HEK293 (cell line): Measurements from ENCODE around the gene MIS12.

Experiments
- CTCF ChIA-PET: fragments of 350-600 bp; formaldehyde crosslinking; extraction: SDS; loops from one replicate; lab custom pipeline; 2021; ENCODE audit warnings: antibody characterized with exemption; lab: Yijun Ruan, JAX
- POLR2A ChIA-PET: fragments of 300-600 bp; formaldehyde crosslinking; extraction: SDS; loops from one replicate; lab custom pipeline; 2020; ENCODE audit warnings: antibody characterized with exemption, inconsistent platforms; lab: Yijun Ruan, JAX
- H3K27ac ChIP-seq: fragments of 200-500 bp; sonication (Bioruptor generic); 2 replicates; pipeline ENCODE4 v1.5.1; 2014; ENCODE audit warnings: low read depth, low read length, control low read depth, inconsistent platforms; ENCODE audit errors: extremely low read depth
- H3K36me3 ChIP-seq, 2 experiments: fragments of 200-500 bp in 1 of 2; sonication (Bioruptor generic) in 1 of 2; 1 replicate in 1 of 2; 2 replicates in 1 of 2; pipeline ENCODE4 v1.5.1; 2014 to 2017; ENCODE audit warnings: inconsistent platforms in 2 of 2, low read length in 2 of 2; ENCODE audit not compliant: control insufficient read depth in 2 of 2, insufficient read depth in 1 of 2
- H3K4me1 ChIP-seq: fragments of 200-500 bp; sonication (Bioruptor generic); 2 replicates; pipeline ENCODE4 v1.5.1; 2014; ENCODE audit warnings: mild to moderate bottlenecking, low read length, inconsistent platforms; ENCODE audit not compliant: control insufficient read depth, insufficient read depth
- H3K4me3 ChIP-seq: 2 replicates; pipeline ENCODE4 v1.5.1; 2011; ENCODE audit warnings: low read depth, mild to moderate bottlenecking, control low read depth, low read length, moderate library complexity
- H3K9me3 ChIP-seq: fragments of 200-500 bp; sonication (Bioruptor generic); 2 replicates; pipeline ENCODE4 v1.5.1; 2014; ENCODE audit warnings: low read depth, low read length, inconsistent platforms; ENCODE audit not compliant: control insufficient read depth, insufficient read depth
- EGR2 ChIP-seq: fragments of 450-650 bp; formaldehyde crosslinking; IDR thresholded peaks from 2 replicates; pipeline ENCODE4 v1.5.1; 2016; ENCODE audit warnings: low read depth, missing biosample characterization, missing genetic modification characterization
- GLIS2 ChIP-seq: fragments of 450-650 bp; formaldehyde crosslinking; IDR thresholded peaks from 2 replicates; pipeline ENCODE4 v1.5.1; 2016; ENCODE audit warnings: missing biosample characterization, missing genetic modification characterization
- IKZF3 ChIP-seq: fragments of 450-650 bp; IDR thresholded peaks from 2 replicates; pipeline ENCODE4 v1.5.0; 2018; ENCODE audit warnings: missing biosample characterization, mild to moderate bottlenecking, missing genetic modification characterization, moderate library complexity
- MEIS1 ChIP-seq: sonication (generic); formaldehyde crosslinking; IDR thresholded peaks from 2 replicates; pipeline ENCODE4 v1.8.1; 2022; ENCODE audit warnings: missing genetic modification reagents, mild to moderate bottlenecking, borderline replicate concordance
- SP2 ChIP-seq: fragments of 450-650 bp; formaldehyde crosslinking; IDR thresholded peaks from 2 replicates; pipeline ENCODE4 v1.5.1; 2016; ENCODE audit warnings: missing biosample characterization, missing genetic modification characterization
- TRIM28 ChIP-seq: IDR thresholded peaks from 2 replicates; pipeline ENCODE4 v1.6.1; 2011; ENCODE audit warnings: low read length, control low read depth, borderline replicate concordance
- ZBTB11 ChIP-seq: fragments of 450-650 bp; formaldehyde crosslinking; conservative IDR thresholded peaks from 2 replicates; pipeline ENCODE4 v1.5.1; 2016; ENCODE audit warnings: low read depth, missing biosample characterization, missing genetic modification characterization
- ZBTB20 ChIP-seq: fragments of 450-650 bp; formaldehyde crosslinking; IDR thresholded peaks from 2 replicates; pipeline ENCODE4 v1.5.1; 2016; ENCODE audit warnings: missing biosample characterization, missing genetic modification characterization
- ZNF184 ChIP-seq: fragments of 450-650 bp; IDR thresholded peaks from 2 replicates; pipeline ENCODE4 v1.5.1; 2018; ENCODE audit warnings: missing biosample characterization, mild to moderate bottlenecking, missing genetic modification characterization
- ZNF292 ChIP-seq: fragments of 450-650 bp; formaldehyde crosslinking; IDR thresholded peaks from 2 replicates; pipeline ENCODE4 v1.5.1; 2016; ENCODE audit warnings: low read depth, missing biosample characterization, missing genetic modification characterization, borderline replicate concordance
- ZNF335 ChIP-seq: fragments of 450-650 bp; formaldehyde crosslinking; conservative IDR thresholded peaks from 2 replicates; pipeline ENCODE4 v1.5.1; 2016; ENCODE audit warnings: missing biosample characterization, missing genetic modification characterization
- ZNF341 ChIP-seq: fragments of 450-650 bp; formaldehyde crosslinking; IDR thresholded peaks from 2 replicates; pipeline ENCODE4; 2016; ENCODE audit warnings: low read depth, missing biosample characterization, missing genetic modification characterization
- ZNF600 ChIP-seq: fragments of 450-650 bp; formaldehyde crosslinking; IDR thresholded peaks from 2 replicates; pipeline ENCODE4 v1.5.1; 2016; ENCODE audit warnings: missing biosample characterization, missing genetic modification characterization
- ZNF76 ChIP-seq: fragments of 450-650 bp; formaldehyde crosslinking; IDR thresholded peaks from 2 replicates; pipeline ENCODE4; 2016; ENCODE audit warnings: low read depth, missing biosample characterization, missing genetic modification characterization, borderline replicate concordance
- TF ChIP-seq, protein P1 (sequence below): fragments of 450-650 bp; formaldehyde crosslinking; IDR thresholded peaks from 2 replicates; pipeline ENCODE4 v1.5.1; 2016; ENCODE audit warnings: missing biosample characterization, missing genetic modification characterization

The MIS12 gene

DNA sequence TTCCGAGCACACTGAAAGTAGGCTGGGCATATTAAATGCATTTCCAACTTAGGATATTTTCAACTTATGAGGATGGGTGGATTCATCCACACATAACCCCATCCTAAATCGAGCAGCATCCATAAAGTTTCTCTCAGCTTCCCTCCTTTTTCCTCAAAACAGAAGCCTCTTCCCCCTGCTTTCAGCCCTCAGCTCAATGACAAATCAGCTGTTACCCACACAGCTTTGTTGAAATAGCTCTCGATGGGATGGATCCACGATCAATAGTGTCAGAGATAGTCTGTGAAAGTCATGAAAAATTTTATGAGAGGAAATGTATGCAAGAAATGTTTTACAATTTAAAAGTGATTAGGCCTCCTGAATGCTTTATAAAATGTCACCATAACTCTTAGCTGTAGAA lies 20.1 kb upstream of the MIS12 start:
- ChIA-PET CTCF (interaction anchor here (1.5 kb wide), 1 partner anchor 27 kb away, joined by 8 read pairs; the partner anchor contains the start of gene C1QBP), POLR2A (interaction anchor here (0.9 kb wide), 1 partner anchor 20 kb away, joined by 3 read pairs; the partner anchor contains the start of genes DERL2 and MIS12)
- TF ChIP-seq ZNF184 (tag by site-specific recombination), result no peak
- no peak for TF ChIP-seq ZNF292 (tag by site-specific recombination)
- TF ChIP-seq TRIM28, result no peak
- no peak for TF ChIP-seq MEIS1 (CRISPR knock-in tag)
- Histone ChIP-seq H3K4me3 (no peak overlapping the region), H3K4me1 (peaks cover 18% of the 10 kb centered on the region), H3K36me3 (peaks cover 25 to 27% of the 10 kb centered on the region in 2 experiments), H3K27ac (no peak overlapping the region), H3K9me3 (no peaks in the 10 kb centered on the region)

GRCh38 chr17:5467416-5467815 lies 18.9 kb upstream of the MIS12 start:
- TF ChIP-seq EGR2 (tag by site-specific recombination) (no peak), ZBTB20 (peak; percentile 82), ZNF335 (tag by site-specific recombination) (peak; percentile 47; the same call in 1 of the 2 replicates), ZNF341 (peak; percentile 8; the same call in 1 of the 2 replicates), ZBTB11 (0 out of 2 replicates have a peak, but pooled peaks have one; percentile 20), SP2 (tag by site-specific recombination) (no peak), ZNF76 (tag by site-specific recombination) (peak; percentile 33; the same call in 1 of the 2 replicates), GLIS2 (tag by site-specific recombination) (no peak), IKZF3 (tag by site-specific recombination) (peak; percentile 75; the same call in 1 of the 2 replicates), ZNF600 (tag by site-specific recombination) (peak; percentile 78)
- TF ChIP-seq, protein P1, sequence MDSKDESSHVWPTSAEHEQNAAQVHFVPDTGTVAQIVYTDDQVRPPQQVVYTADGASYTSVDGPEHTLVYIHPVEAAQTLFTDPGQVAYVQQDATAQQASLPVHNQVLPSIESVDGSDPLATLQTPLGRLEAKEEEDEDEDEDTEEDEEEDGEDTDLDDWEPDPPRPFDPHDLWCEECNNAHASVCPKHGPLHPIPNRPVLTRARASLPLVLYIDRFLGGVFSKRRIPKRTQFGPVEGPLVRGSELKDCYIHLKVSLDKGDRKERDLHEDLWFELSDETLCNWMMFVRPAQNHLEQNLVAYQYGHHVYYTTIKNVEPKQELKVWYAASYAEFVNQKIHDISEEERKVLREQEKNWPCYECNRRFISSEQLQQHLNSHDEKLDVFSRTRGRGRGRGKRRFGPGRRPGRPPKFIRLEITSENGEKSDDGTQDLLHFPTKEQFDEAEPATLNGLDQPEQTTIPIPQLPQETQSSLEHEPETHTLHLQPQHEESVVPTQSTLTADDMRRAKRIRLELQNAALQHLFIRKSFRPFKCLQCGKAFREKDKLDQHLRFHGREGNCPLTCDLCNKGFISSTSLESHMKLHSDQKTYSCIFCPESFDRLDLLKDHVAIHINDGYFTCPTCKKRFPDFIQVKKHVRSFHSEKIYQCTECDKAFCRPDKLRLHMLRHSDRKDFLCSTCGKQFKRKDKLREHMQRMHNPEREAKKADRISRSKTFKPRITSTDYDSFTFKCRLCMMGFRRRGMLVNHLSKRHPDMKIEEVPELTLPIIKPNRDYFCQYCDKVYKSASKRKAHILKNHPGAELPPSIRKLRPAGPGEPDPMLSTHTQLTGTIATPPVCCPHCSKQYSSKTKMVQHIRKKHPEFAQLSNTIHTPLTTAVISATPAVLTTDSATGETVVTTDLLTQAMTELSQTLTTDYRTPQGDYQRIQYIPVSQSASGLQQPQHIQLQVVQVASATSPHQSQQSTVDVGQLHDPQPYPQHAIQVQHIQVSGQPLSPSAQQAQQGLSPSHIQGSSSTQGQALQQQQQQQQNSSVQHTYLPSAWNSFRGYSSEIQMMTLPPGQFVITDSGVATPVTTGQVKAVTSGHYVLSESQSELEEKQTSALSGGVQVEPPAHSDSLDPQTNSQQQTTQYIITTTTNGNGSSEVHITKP (tag by site-specific recombination), result peak; percentile 36; the same call in 1 of the 2 replicates
- ChIA-PET POLR2A (interaction anchor here (4.9 kb wide), 1 partner anchor 18 kb away, joined by 111 read pairs; the partner anchor contains the start of genes DERL2 and MIS12), CTCF (interaction anchor here (0.6 to 3.3 kb wide), 3 partner anchors 28 to 50 kb away, joined by 3 to 26 read pairs (median 3); partner anchors contain the start of gene C1QBP)
- peaks cover 18% of the 10 kb centered on the region for H3K4me1 ChIP-seq
- peak overlapping the region; percentile 89 for H3K4me3 ChIP-seq
- peaks cover 27 to 28% of the 10 kb centered on the region in 2 experiments for H3K36me3 ChIP-seq
- H3K27ac ChIP-seq, result no peak overlapping the region; the same call in 1 of the 2 replicates
- no peaks in the 10 kb centered on the region for H3K9me3 ChIP-seq
